UCSD-AML1 (cell line): ENCODE measurements around the gene SSX2IP.
"Not testable (repeated sequence)": the region's sequence is repeated elsewhere in the genome, so short reads cannot be mapped to it uniquely, and the experiment has no call there.

ENCODE experiments used
- DNase-seq: peaks from one replicate; lab custom pipeline; 2025; ENCODE audit not compliant: unreplicated experiment; lab: John Stamatoyannopoulos, UW

Gene SSX2IP

DNA sequence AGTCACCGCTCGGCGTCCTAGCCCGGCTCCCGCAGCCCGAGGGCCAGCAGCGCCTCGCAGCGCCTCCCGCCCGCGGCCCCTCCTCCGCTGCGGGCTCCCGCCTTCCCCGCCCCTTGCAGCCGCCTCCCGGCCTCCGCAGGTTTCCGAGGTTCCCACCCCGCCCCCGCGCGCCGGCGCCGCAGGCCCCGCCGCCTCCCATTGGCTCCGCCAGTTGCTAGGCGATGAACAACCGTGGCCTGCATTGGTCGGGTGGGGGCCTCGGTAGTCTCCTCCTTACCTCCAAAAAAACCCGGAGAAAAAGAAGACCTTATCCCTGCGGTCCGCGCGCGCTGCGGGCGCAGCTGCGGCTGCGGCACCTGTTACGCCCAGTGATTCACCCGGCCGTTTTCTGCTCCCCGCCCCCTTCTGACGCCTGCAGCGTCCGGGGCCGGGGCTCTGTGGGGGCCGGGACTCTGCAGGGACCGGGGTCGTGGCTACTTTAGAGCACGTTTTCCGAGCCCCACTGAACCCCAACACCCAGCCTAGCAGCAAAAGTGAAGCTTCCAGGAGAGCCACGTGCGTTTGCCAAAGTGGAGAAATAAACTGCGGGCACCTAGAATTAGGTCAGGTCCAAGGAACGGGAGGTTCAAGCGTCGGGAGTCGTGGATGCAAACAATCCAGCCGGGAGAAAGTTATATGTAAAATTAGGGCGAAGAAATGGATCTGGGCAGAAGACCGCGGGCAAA, at the start of gene SSX2IP:
TSS of gene SSX2IP (minus strand) at position 65 of the 725 bp plus-strand sequence. CDS start 19,242 bp downstream, outside the sequence.
- peak; percentile 90 for DNase-seq

- no peak for DNase-seq
These were observed 48.0 kb upstream of the SSX2IP start for GRCh38 chr1:84738237-84738636.

DNA sequence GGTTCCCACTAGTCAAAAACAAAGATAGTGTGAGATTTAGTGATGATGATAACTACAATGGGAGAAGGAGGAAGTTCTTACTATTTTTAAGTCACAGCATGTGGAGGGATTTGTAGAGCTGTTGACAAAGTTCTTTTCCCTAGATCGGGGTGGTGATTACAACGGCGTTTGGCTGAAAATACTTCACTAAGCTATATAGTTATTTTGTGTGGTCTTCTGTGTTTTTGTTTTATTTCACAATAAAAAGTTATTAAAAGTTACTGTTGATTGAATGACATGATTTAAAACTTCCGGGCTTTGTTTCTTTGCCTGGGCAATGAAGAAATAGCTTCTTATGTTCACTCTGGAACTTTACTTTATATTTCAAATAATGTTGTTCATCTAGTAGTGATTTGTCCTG, 47.3 kb upstream of the SSX2IP start:
- DNase-seq = no peak

DNA sequence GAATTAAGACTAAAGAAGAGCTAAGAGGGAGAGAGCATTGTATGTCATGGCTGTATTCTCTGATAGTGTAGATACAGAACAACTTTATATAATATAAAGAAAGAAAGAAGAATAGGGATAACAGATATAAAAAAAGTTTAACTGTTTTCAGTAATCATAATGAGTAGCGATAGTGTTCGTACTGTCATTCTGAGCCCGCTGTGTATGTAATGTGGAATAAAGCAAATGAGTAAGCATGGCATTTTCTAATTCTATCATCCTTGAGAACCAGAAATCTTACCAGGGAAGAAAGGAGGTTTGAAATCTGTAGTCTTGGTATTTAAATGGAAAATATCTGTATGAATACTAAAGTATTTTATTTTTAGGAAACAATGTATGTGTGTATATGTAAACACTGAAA, 46.7 kb upstream of the SSX2IP start:
- DNase-seq = no peak

DNA sequence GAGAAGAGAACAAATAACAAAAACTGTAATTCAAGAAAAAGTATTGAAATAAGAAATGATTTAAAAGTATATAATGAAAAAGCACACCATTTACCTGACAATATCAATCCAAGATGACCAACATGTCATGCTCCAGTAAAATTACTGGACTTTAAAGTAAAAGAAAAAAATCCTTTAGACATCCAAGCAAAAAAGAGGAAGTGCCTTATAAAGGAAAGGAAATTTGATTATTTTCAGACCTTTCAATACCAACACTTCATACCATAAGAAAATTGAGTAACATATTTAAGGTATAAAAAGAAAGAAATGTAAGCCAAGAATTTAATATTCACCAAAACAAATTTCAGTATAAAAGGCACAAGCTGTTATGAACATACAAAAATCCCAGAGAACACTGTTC, 46.2 kb upstream of the SSX2IP start:
- DNase-seq = no peak

DNA sequence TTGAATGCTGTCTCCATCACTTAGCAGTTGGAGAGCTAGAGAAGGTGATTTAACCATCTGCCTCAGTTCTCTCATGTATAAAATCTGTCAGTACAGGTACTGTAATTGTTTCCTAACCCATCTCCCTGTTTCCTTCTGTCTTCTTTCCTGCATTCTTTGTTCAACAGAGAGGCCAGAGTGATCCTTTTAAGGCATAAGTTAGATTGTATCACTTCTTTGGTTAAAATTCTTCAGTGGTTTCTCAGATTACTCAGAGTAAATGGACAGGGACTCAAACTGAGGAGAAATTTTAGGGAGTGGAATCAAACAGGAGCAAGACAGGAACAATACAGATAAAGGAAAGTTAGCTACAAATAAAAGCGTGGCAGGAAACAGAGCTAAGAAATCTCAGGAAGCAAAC, 45.2 kb upstream of the SSX2IP start:
- no peak for DNase-seq

GRCh38 chr1:84732520-84732919, 42.3 kb upstream of the SSX2IP start:
- no peak for DNase-seq

DNA sequence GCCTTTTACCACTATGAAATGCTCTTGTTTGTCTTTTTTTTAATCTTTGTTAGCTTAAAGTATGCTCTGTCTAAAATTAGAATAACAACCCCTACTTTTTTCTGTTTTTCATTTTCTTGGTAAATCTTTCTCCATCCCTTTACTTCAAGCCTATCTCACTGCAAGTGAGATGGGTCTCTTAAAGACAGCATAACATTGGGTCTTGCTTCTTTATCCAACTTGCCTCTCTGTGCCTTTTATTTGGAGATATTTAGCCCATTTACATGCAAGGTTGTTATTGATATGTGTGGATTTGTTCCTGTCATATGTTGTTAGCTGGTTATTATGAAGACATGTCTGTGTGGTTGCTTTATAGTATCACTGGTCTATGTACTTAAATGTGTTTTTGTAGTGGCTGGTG, 41.3 kb upstream of the SSX2IP start:
- DNase-seq = no peak

DNA sequence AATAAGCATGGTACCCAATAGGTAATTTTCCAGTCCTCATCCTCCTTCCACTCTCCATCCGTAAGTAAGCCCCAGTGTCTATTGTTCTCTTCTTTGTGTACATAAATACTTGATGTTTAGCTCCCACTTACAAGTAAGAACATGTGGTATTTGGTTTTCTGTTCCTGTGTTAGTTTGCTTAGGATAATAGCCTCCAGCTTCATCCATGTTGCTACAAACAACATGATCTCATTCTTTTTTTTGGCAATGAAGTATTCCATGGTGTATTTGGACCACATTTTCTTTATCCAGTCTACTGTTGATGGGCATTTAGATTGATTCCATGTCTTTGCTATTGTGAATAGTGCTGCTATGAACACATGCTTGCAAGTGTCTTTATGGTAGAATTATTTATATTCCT, 37.5 kb upstream of the SSX2IP start:
- not testable (repeated sequence) for DNase-seq

DNA sequence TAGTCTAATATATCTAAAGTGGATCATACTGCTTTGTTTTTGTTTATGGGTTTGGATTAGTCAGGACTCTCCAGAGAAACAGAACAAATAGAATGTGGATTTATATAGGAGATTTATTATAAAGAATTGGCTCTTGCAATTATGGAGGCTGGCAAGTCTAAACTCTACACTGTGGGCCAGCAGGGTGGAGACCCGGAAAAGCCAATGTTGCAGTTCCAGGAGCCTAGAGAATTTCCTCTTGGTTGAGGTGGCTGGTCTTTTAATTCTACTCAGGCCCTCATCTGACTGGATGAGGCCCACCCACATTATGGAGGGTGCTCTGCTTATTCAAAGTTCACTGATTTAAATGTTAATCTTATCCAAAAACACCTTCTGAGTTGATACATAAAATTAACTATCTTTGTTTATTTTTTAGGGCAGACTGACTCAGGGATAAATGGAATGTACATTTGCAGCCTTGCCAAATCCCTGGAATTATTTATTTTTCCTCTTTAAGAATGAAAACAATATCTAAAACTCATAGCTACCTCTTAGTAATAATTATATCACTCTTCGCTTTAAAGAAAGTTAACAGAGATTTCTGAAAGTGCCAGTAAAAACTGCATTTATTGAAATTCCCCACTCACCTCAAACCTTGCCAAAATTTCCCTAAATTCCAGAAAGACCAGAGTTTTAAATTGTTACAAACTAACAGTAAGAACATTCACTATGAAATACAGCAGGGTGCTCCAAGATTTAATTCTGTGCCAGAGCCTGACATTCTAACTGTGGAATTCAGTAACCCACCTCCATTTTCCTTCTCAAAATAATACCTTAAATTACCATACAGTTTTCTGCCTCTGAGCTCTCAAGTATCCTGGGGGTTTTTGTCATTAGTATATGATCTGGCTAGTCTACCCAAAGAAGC, 36.6 kb upstream of the SSX2IP start:
- no peak for DNase-seq

DNA sequence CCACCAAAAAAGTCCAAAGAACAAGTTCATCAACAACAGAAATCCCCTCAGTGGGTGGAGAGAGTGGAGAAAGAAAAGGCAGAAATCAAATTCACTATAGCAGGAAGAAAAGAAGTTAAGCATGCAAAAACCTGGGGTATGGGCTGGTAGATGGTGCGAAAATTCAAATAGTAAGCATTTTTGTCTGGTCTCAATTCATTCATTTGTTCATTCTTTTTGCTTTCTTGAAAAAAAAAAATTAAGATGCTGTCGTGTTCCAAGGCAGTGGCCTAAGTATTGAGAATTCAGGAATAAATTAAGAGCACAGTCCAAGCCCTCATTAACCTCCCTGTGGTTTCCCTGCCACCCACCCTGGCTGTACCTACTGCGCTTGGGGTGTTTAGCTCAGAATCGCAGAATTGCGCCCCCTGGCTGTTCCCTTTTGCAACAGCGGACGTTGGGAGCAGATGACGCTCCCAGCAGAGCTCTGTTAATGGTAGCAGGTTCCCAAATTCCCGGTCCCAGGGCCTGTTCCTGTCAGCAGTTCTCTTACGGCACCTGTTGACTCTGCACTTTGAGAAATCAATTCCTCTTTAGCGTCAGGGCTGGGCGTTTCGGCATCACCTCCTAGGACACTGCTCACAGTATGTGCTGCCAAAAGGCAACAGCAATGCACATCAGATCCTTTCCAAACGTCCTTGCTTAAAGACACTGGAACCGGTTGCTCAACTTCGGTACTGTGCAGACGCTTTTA, 34.0 kb upstream of the SSX2IP start:
- peak; percentile 22 for DNase-seq

- no peak for DNase-seq
These were observed 32.5 kb upstream of the SSX2IP start for GRCh38 chr1:84722794-84723193.

DNA sequence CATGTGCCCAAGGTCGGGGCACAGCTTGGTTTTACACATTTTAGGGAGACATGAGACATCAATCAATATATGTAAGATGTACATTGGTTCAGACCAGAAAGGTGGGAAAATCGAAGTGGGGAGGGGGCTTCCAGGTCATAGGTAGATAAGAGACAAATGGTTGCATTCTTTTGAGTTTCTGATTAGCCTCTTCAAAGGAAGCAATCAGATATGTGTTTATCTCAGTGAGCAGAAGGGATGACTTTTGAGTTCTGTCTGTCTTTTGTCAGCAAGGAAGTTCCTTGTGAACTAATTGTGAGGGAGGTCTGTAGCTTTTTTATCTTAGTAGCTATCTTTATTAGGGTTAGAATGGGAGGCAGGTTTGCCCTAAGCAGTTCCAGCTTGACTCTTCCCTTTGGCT, 31.6 kb upstream of the SSX2IP start:
- not testable (repeated sequence) for DNase-seq

GRCh38 chr1:84721152-84721551, 30.9 kb upstream of the SSX2IP start:
- DNase-seq = no peak

DNA sequence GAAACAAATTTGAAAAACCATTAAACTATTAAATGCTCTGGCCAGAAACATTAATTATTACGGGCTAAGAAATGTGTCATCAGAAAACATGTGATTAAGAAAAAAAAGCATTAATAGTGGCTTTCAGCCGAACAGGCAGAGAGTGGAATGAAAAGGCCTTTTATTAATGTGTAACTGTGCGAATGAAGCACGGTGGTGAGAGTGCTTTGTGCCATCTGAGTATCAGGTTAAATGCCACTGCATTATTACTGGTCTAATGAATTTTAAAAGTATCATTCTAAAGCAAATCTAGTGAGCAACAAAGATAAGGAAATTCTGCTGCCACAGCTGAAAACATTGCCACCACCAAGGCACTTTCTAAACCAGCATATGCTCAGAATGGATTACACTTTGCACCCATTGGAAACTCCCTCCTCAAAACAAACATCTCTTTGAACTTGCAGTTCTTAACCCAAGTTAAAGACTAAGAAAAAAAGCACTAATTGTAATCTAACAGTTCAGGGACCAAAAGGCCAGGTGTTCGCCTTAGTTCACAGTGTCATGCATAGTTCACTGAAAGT, 30.0 kb upstream of the SSX2IP start:
- DNase-seq = no peak

DNA sequence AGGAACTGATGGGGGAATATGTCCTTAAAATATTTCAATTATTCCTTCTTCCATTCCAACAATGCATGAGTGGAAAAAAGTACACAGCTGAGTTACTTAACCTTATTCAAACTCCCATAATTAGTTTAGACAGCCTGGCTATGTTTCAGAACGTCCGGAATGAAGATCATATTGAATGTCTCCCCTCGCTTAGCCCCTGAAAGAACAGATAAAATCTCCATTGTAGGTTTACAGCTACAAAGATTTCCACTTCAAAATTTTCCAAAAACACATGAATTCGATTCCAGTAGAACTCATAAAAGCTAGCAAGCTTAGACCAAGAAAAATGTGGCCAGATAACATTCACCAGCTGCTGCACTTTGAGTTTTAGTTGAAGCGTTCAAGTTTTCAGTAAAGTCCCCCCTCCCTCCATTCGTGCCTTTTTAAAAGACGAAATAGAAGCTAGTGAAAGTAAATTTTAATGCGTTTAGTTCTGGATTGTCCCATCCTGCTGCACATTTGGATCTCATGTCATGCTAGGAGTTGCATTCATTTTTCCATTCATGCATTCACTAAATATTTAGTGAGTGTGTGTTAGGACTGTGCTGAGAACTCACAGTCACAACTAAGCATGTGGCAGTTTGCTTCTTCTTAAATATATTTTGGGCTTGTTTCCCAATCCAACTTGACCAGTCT, 29.4 kb upstream of the SSX2IP start:
- DNase-seq = no peak

GRCh38 chr1:84715342-84716019, 25.2 kb upstream of the SSX2IP start:
- no peak for DNase-seq

DNA sequence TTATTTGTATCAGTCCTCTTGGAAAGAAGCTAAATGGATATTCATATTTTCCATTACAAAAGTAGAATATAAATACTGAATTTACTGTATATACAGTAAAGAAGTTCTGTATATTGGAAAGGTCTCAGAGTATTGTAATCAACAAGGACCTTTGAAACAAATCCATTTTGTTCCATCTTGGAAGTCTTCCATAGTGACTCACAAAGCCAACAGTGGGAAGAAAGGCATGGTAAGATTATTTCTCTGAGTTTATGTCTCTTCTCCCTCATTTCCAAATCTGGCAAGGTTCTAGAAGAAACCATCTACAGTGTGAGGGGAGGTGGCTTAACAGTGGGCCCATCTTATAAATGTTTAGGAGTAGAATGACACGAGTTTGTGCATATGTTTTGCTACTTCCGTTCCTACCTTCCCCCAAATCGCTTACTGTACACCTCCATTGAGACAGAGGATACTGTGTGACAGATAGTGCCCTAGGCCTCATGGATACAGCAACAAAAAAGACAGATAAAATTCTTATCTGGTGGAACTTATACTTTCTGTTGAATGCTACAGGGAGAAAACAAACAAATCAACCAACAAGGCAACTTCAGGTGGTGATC, 22.1 kb upstream of the SSX2IP start:
- no peak for DNase-seq

GRCh38 chr1:84711869-84712268, 21.6 kb upstream of the SSX2IP start:
- DNase-seq = no peak

GRCh38 chr1:84711121-84711520, 20.9 kb upstream of the SSX2IP start:
- DNase-seq = no peak
